PC-3 (cell line): ENCODE measurements around the gene RALBP1.

ENCODE experiments used
- EZH2 ChIP-seq: fragments of 300-600 bp; sonication (generic); IDR thresholded peaks from one replicate; pipeline ENCODE4 v1.6.1; 2017; ENCODE audit warnings: antibody characterized with exemption, mild to moderate bottlenecking, low read length; ENCODE audit not compliant: unreplicated experiment
- EZH2phosphoT487 ChIP-seq: fragments of 300-600 bp; sonication (generic); IDR thresholded peaks from 2 replicates; pipeline ENCODE4 v1.6.1; 2018; ENCODE audit warnings: mild to moderate bottlenecking, antibody characterized with exemption, low read length, borderline replicate concordance
- TF ChIP-seq, protein P1 (sequence below): fragments of 300-600 bp; sonication (generic); conservative IDR thresholded peaks from 2 replicates; pipeline ENCODE4 v1.5.1; 2017; ENCODE audit warnings: antibody characterized with exemption, low read depth, mild to moderate bottlenecking, low read length

DNA sequence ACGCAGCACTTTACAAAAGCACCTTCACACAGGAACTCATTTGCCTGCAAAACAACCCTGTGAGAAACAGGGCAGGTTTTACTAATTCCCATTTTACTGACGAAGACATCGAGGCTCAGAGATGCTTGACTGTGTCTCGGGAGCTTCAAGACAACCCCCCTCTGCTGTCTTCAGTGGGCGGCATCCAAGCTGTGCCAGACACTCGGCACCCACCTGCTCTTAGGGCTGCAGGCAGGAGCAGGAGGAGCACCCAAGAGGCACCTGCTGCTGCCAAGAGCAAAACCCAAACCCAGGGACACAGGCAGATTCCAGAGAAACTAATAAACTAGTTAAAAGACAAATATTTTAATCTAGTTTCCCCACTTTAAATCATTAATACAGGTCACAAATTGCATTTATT lies 71.2 kb downstream of the RALBP1 start:
- TF ChIP-seq, protein P1, sequence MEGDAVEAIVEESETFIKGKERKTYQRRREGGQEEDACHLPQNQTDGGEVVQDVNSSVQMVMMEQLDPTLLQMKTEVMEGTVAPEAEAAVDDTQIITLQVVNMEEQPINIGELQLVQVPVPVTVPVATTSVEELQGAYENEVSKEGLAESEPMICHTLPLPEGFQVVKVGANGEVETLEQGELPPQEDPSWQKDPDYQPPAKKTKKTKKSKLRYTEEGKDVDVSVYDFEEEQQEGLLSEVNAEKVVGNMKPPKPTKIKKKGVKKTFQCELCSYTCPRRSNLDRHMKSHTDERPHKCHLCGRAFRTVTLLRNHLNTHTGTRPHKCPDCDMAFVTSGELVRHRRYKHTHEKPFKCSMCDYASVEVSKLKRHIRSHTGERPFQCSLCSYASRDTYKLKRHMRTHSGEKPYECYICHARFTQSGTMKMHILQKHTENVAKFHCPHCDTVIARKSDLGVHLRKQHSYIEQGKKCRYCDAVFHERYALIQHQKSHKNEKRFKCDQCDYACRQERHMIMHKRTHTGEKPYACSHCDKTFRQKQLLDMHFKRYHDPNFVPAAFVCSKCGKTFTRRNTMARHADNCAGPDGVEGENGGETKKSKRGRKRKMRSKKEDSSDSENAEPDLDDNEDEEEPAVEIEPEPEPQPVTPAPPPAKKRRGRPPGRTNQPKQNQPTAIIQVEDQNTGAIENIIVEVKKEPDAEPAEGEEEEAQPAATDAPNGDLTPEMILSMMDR: no peak
- no peak for TF ChIP-seq EZH2
- TF ChIP-seq EZH2phosphoT487: no peak
